Stimulated activated naive CD8-positive, alpha-beta T cell treated with anti-CD3 and anti-CD28 coated beads, Interleukin-15, Interleukin-2, amounts not matched to agents 100 ng/mL and 50 ng/mL, for 24 hours (primary cell): Measurements from ENCODE around the gene HM13.
A peak's percentile ranks its signal among the peaks of the same experiment; 100 is the strongest.
"Not testable (repeated sequence)": the region's sequence is repeated elsewhere in the genome, so short reads cannot be mapped to it uniquely, and the experiment has no call there.

ENCODE experiments used
- H3K27ac Mint-ChIP-seq: one replicate; pipeline ENCODE4 v1.8.0; 2021; ENCODE audit warnings: mild to moderate bottlenecking, mixed read lengths
- H3K27me3 Mint-ChIP-seq: one replicate; pipeline ENCODE4 v1.8.0; 2021; ENCODE audit warnings: mixed read lengths
- H3K36me3 Mint-ChIP-seq: one replicate; pipeline ENCODE4 v1.8.0; 2021; ENCODE audit warnings: low read depth, mixed read lengths
- H3K4me1 Mint-ChIP-seq: one replicate; pipeline ENCODE4 v1.8.0; 2021; ENCODE audit warnings: low read depth, mixed read lengths
- H3K4me3 Mint-ChIP-seq: one replicate; pipeline ENCODE4 v1.8.0; 2021; ENCODE audit warnings: mild to moderate bottlenecking, mixed read lengths
- H3K9me3 Mint-ChIP-seq: one replicate; pipeline ENCODE4 v1.8.0; 2021; ENCODE audit warnings: mixed read lengths

HM13 gene

GRCh38 chr20:31522731-31523130 lies 8.5 kb downstream of the HM13 start:
- Mint-ChIP-seq H3K4me1 (peaks cover 52% of the 10 kb centered on the region), H3K4me3 (no peak overlapping the region), H3K27ac (peak overlapping the region; percentile 6)

GRCh38 chr20:31523361-31524283 lies 9.4 kb downstream of the HM13 start:
- Mint-ChIP-seq H3K4me3 (no peak overlapping the region), H3K9me3 (no peaks in the 10 kb centered on the region), H3K27me3 (no peaks in the 10 kb centered on the region), H3K27ac (no peak overlapping the region), H3K4me1 (peaks cover 52% of the 10 kb centered on the region), H3K36me3 (peaks cover 69% of the 10 kb centered on the region)

More at GRCh38 chr20:31522731-31523130, 8.5 kb downstream of the HM13 start:
- Mint-ChIP-seq H3K36me3 (peaks cover 62% of the 10 kb centered on the region), H3K27me3 (no peaks in the 10 kb centered on the region), H3K9me3 (no peaks in the 10 kb centered on the region)

GRCh38 chr20:31527266-31527665 lies 13.0 kb downstream of the HM13 start:
- H3K4me1 Mint-ChIP-seq = peaks cover 19% of the 10 kb centered on the region
- no peaks in the 10 kb centered on the region for H3K9me3 Mint-ChIP-seq
- no peak overlapping the region for H3K27ac Mint-ChIP-seq
- H3K36me3 Mint-ChIP-seq = peaks cover 73% of the 10 kb centered on the region
- H3K27me3 Mint-ChIP-seq = no peaks in the 10 kb centered on the region
- H3K4me3 Mint-ChIP-seq = no peak overlapping the region

- Mint-ChIP-seq H3K4me3 (no peak overlapping the region), H3K36me3 (peaks cover 80% of the 10 kb centered on the region), H3K27me3 (no peaks in the 10 kb centered on the region), H3K9me3 (no peaks in the 10 kb centered on the region), H3K27ac (peak overlapping the region; percentile 11), H3K4me1 (peaks cover 21% of the 10 kb centered on the region)
Measured at GRCh38 chr20:31535298-31535697, 21.1 kb downstream of the HM13 start.

GRCh38 chr20:31536575-31536974 lies 22.3 kb downstream of the HM13 start:
- peaks cover 70% of the 10 kb centered on the region for H3K36me3 Mint-ChIP-seq
- H3K4me3 Mint-ChIP-seq = no peak overlapping the region
- H3K9me3 Mint-ChIP-seq = no peaks in the 10 kb centered on the region
- H3K27ac Mint-ChIP-seq = peak overlapping the region; percentile 69
- peaks cover 28% of the 10 kb centered on the region for H3K4me1 Mint-ChIP-seq
- no peaks in the 10 kb centered on the region for H3K27me3 Mint-ChIP-seq

GRCh38 chr20:31537116-31537871 lies 23.1 kb downstream of the HM13 start:
- Mint-ChIP-seq H3K4me3 (no peak overlapping the region), H3K9me3 (no peaks in the 10 kb centered on the region), H3K4me1 (peaks cover 35% of the 10 kb centered on the region), H3K27me3 (no peaks in the 10 kb centered on the region), H3K27ac (no peak overlapping the region), H3K36me3 (peaks cover 65% of the 10 kb centered on the region)

- Mint-ChIP-seq H3K27me3 (no peaks in the 10 kb centered on the region), H3K4me3 (no peak overlapping the region), H3K4me1 (peaks cover 41% of the 10 kb centered on the region), H3K36me3 (peaks cover 67% of the 10 kb centered on the region), H3K27ac (peak overlapping the region; percentile 72), H3K9me3 (no peaks in the 10 kb centered on the region)
Measured at GRCh38 chr20:31537890-31538289, 23.6 kb downstream of the HM13 start.

- Mint-ChIP-seq H3K4me3 (no peak overlapping the region), H3K4me1 (peaks cover 44% of the 10 kb centered on the region), H3K36me3 (peaks cover 70% of the 10 kb centered on the region), H3K9me3 (no peaks in the 10 kb centered on the region), H3K27ac (peak overlapping the region; percentile 72), H3K27me3 (no peaks in the 10 kb centered on the region)
Measured at GRCh38 chr20:31538326-31538725, 24.1 kb downstream of the HM13 start.

GRCh38 chr20:31539636-31540035 lies 25.4 kb downstream of the HM13 start:
- not testable (repeated sequence) for H3K27ac Mint-ChIP-seq, H3K9me3 Mint-ChIP-seq, H3K27me3 Mint-ChIP-seq, H3K4me3 Mint-ChIP-seq
- Mint-ChIP-seq H3K4me1 (peaks cover 53% of the 10 kb centered on the region), H3K36me3 (peaks cover 64% of the 10 kb centered on the region)

- Mint-ChIP-seq H3K27ac (no peak overlapping the region), H3K4me1 (peaks cover 59% of the 10 kb centered on the region), H3K36me3 (peaks cover 64% of the 10 kb centered on the region)
Measured at GRCh38 chr20:31540406-31540805, 26.2 kb downstream of the HM13 start.

GRCh38 chr20:31542201-31542842 lies 28.1 kb downstream of the HM13 start:
- peaks cover 62% of the 10 kb centered on the region for H3K36me3 Mint-ChIP-seq
- H3K4me1 Mint-ChIP-seq = peaks cover 56% of the 10 kb centered on the region
- H3K27ac Mint-ChIP-seq = peak overlapping the region; percentile 79
- H3K27me3 Mint-ChIP-seq = no peaks in the 10 kb centered on the region
- H3K9me3 Mint-ChIP-seq = no peaks in the 10 kb centered on the region
- H3K4me3 Mint-ChIP-seq = peak overlapping the region; percentile 51

More at GRCh38 chr20:31540406-31540805, 26.2 kb downstream of the HM13 start:
- no peaks in the 10 kb centered on the region for H3K27me3 Mint-ChIP-seq
- H3K9me3 Mint-ChIP-seq = no peaks in the 10 kb centered on the region
- no peak overlapping the region for H3K4me3 Mint-ChIP-seq

- Mint-ChIP-seq H3K4me3 (peak overlapping the region; percentile 37), H3K4me1 (peaks cover 55% of the 10 kb centered on the region), H3K9me3 (no peaks in the 10 kb centered on the region), H3K36me3 (peaks cover 64% of the 10 kb centered on the region), H3K27ac (peak overlapping the region; percentile 79), H3K27me3 (no peaks in the 10 kb centered on the region)
Measured at GRCh38 chr20:31542963-31543362, 28.7 kb downstream of the HM13 start.

GRCh38 chr20:31543966-31544598 lies 29.8 kb downstream of the HM13 start:
- H3K4me1 Mint-ChIP-seq = peaks cover 56% of the 10 kb centered on the region
- no peaks in the 10 kb centered on the region for H3K9me3 Mint-ChIP-seq
- H3K27me3 Mint-ChIP-seq = no peaks in the 10 kb centered on the region
- no peak overlapping the region for H3K4me3 Mint-ChIP-seq
- peaks cover 64% of the 10 kb centered on the region for H3K36me3 Mint-ChIP-seq
- peak overlapping the region; percentile 74 for H3K27ac Mint-ChIP-seq

- H3K27ac Mint-ChIP-seq = peak overlapping the region; percentile 74
- H3K36me3 Mint-ChIP-seq = peaks cover 66% of the 10 kb centered on the region
- peaks cover 61% of the 10 kb centered on the region for H3K4me1 Mint-ChIP-seq
- no peak overlapping the region for H3K4me3 Mint-ChIP-seq
- H3K9me3 Mint-ChIP-seq = no peaks in the 10 kb centered on the region
- no peaks in the 10 kb centered on the region for H3K27me3 Mint-ChIP-seq
Measured at GRCh38 chr20:31544600-31544999, 30.4 kb downstream of the HM13 start.
